IPS-11a (cell line): ENCODE measurements around the gene TGOLN2.
"Not testable (repeated sequence)": the region's sequence is repeated elsewhere in the genome, so short reads cannot be mapped to it uniquely, and the experiment has no call there.

Source experiments
- H3K4me3 ChIP-seq: one replicate; pipeline ENCODE4 v1.5.1; 2013; ENCODE audit warnings: low read depth, low read length, control low read depth

The TGOLN2 gene

DNA sequence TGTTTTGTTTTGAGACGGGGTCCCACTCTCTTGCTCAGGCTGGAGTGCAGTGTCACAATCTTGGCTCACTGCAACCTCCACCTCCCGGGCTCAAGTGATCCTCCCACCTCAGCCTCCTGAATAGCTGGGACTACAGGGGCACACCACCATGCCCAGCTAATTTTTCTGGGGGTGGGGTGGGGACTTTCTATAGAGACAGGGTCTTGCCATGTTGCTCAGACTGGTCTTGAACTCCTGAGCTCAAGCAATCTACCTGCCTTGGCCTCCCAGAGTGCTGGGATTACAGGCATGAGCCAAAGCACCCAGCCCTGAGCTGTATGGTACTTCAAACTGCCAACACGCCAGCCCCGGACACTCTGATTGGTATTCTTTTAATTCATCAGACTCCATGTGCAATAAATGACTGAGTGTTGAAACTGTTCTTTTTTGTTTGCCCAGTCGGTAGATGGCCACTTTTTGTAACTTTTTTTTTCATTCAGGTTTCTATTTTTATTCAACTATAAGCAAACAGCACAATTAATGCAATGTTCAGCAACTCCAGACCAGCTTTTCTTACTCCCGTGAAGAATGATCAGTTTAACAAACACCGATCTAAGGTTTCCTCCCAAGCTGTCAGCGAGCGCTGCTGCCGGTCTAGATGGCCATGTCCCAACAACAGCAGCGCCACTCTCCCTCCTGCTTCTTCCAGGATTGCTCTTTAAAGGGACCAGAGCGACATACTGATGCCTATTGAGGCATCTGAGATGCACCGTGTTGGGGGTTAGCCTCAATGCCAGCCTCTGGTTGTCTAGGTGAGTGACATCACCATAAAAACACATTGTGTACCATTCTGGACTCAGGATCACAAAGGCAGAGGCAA, 12.5 kb upstream of the TGOLN2 start:
- H3K4me3 ChIP-seq = no peak overlapping the region

DNA sequence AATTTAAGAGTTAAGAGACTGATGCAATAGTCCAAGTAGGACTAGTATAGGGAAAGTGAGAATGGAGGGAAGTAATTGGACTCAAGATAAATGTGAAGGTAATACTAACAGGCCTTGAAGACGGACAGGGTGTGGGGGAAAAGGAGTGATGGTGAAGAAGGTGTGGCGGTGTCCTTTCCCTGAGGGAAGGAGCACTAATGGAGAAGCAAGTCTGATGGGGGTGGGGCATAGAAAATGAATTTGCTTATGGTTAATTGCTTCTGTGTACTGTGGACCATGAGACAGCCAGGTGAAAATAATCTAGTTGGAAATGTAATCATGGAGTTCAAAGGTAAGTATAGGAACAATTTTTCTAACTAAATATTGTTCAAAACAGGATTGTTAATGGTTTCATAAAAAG, 7.1 kb upstream of the TGOLN2 start:
- H3K4me3 ChIP-seq = no peak overlapping the region

DNA sequence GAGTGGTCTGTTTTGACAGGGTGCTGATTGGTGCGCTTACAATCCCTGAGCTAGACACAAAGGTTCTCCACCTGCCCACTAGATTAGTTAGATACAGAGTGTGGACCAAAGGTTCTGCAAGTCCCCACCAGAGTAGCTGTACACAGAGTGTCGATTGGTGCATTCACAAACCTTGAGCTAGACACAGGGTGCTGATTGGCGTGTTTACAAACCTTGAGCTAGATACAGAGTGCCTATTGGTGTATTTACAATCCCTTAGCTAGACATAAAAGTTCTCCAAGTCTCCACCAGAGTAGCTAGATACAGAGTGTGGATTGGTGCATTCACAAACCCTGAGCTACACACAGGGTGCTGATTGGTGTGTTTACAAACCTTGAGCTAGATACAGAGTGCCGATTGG, 6.1 kb upstream of the TGOLN2 start:
- H3K4me3 ChIP-seq = not testable (repeated sequence)

DNA sequence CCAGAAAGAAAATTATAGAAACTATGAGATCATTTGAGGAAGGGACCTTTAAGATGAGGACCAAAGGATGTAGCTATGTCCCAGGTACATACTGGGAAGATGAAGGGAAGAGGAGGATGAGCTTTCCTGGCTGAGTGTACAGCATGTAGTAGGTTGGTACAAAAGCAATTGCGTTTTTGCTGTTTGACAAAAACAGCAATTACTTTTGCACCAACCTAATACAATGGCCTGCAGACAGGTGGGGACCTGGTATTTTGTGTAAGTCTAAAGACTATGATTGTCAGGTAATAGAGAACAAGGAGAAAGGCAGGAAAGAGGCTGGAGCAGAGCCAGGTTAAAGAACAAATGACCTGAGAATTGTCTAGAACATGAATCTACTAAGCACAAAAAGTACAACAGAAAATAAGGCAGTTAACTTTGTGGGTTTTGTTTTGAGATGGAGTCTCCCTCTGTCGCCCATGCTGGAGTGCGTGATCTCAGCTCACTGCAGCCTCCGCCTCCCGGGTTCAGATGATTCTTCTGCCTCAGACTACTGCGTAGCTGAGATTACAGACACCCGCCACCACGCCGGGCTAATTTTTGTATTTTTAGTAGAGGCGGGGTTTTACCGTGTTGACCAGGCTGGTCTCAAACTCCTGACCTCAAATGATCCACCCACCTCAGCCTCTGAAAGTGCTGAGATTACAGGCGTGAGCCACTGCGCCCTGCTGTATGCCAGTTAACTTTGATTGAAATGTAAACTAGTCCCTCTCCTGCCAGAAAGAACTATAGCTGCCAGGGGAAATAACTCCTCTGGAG, 3.2 kb upstream of the TGOLN2 start:
- H3K4me3 ChIP-seq = no peak overlapping the region

DNA sequence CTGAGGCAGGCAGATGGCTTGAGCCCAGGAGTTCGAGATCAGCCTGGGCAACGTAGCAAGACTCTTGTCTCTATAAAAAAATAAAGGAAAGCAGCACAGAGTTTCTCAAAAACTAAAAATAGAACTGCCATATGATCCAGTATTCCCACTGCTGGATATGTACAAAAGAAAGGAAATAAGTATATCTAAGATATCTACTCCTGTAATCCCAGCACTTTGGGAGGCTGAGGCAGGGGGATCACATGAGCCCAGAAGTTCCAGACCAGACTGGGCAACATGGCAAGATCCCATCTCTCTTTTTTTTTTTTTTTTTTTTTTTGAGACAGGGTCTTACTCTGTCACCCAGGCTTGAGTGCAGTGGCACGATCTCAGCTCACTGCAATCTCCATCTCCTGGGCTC, 1.9 kb upstream of the TGOLN2 start:
- not testable (repeated sequence) for H3K4me3 ChIP-seq

DNA sequence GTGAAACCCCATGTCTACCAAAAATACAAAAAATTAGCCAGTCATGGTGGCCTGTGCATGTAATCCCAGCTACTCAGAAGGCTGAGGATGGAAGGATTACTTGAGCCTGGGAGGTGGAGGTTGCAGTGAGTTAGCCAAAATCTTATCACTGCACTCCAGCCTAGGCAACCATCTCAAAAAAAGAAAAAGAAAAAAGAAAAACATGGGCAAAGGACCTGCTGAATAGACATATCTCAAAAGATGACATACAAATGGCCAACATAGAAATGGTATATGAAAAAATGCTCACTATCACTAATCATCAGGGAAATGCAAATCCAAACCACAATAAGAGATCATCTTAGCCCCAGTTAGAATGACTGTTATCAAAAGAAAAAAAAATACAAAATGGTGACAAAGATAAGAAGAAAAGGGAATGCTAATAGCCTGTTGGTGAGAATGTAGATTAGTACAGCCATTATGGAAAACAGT, 1.4 kb upstream of the TGOLN2 start:
- no peak overlapping the region for H3K4me3 ChIP-seq

DNA sequence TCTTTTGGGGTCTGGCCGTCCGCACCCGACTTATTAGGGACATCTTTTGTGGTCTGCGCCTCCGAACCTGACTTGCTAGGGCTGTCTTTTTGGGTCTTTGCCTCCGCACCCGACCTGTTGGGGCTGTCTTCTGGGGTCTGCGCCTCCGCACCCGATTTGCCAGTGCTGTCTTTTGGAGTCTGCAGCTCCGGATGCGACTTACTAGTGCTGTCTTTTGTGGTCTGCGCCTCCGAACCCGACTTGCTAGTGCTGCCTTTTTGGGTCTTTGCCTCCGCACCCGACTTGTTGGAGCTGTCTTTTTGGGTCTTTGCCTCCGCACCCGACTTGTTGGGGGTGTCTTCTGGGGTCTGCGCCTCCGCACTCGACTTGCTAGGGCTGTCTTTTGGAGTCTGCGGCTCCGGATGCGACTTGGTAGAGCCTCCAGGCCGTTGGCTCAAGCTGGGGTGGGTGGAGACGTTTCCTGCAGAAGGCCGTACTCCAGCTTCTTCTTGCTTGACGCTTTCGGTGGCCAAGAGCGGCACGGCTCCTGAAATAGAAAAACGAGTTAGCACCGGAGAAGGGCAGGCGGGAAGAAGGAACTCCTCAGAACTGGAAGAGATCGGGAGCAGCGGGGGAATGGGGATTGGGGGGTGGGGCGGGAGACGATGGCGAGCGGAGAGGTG, 498 bp downstream of the TGOLN2 start:
- H3K4me3 ChIP-seq = peak overlapping the region; percentile 94

DNA sequence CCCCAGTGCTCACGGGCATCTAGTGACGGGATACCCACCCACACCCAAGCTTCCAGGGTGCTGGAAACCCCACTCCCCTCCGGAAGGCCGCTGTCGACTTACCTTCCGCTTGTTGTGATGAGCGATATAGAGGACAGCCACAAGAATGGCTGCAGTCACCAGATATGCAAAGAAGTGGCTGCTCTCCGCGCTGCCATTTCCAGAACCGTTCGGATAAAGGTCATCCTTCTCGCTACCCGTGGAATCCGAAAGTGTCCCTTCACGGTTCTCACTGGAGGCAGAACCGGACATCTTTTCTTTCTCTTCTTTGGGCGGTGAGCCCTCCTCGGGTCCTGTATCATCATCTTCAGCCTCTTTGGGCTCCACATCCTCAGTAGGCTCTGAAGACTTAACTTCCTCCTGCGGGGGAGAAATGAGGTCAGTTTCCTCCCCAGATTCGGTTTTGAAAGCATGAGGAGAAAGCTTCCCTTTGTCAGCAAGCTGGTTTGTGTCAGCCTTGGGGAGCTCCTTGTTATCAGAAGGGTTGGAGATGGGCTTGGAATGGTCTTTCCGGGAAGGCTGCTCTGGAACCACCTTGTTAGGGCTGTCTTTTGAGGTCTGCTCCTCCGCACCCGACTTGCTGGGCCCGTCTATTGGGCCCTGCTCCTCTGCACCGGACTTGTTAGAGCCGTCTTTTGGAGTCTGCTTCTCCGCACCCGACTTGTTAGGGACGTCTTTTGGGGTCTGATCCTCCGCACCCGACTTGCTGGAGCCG, 1.2 kb downstream of the TGOLN2 start:
- H3K4me3 ChIP-seq = peak overlapping the region; percentile 94

DNA sequence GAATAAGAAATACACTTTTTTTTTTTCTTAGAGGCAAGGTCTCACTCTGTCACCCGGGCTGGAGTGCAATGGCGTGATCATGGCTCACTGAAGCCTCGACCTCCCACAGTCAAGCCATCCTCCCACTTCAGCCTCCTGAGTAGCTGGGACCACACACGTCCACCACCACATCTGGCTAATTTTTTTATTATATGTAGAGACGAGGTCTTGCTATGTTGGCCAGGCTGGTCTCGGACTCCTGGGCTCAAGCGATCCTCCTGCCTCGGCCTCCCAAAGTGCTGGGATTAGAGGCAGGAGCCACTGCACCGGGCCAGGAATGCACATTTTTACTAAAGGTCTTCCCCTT, 2.4 kb downstream of the TGOLN2 start:
- H3K4me3 ChIP-seq = no peak overlapping the region

DNA sequence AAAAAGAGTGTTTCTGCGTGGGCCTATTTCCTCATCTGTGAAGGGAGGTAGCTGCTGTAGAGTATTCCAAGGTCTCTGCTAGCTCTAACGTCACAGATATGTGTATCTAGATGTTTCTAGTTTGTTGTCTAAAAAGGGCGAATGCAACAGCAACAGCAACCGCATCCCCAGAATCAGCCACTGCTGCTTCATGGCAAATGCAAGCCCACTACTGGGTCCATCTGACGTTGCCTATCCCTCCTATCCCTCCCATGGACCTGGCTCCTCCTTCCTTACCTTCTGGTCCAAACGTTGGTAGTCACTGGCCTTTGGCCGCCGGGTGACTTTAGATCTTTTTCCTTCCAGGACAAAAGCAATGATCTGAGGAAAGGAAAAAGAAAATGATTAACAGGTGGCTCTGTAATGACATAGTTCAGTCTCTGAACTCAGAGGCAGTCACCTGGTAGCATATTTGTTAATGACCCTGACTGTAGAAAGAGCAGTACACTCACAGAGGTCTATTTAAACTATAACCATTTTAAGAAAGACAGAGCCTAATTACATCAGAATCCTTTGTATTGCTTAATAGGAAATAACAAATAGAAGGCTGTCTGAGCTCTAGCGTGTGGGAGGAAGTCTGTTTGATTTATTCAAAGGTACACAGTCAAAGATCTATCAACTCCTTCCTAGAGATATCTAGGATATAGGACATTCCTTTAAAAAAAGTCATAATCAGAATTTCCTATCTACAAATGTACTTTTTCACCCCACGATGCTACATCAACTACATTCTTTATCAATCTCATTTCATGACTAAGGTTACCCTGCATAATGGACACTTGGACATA, 2.9 kb downstream of the TGOLN2 start:
- no peak overlapping the region for H3K4me3 ChIP-seq

DNA sequence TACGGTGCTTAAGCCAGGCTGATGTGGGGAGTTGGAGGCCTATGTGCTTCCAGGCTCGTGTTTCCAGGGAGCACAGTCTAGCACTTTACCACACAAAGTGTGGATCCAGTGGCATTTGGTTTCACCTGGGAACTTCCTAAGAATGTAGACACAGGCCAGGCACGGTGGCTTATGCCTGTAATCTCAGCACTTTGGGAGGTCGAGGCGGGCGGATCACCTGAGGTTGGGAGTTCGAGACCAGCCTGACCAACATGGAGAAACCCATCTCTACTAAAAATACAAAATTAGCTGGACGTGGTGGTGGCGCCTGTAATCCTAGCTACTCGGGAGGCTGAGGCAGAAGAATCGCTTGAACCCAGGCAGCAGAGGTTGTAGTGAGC, 3.8 kb downstream of the TGOLN2 start:
- H3K4me3 ChIP-seq = not testable (repeated sequence)

DNA sequence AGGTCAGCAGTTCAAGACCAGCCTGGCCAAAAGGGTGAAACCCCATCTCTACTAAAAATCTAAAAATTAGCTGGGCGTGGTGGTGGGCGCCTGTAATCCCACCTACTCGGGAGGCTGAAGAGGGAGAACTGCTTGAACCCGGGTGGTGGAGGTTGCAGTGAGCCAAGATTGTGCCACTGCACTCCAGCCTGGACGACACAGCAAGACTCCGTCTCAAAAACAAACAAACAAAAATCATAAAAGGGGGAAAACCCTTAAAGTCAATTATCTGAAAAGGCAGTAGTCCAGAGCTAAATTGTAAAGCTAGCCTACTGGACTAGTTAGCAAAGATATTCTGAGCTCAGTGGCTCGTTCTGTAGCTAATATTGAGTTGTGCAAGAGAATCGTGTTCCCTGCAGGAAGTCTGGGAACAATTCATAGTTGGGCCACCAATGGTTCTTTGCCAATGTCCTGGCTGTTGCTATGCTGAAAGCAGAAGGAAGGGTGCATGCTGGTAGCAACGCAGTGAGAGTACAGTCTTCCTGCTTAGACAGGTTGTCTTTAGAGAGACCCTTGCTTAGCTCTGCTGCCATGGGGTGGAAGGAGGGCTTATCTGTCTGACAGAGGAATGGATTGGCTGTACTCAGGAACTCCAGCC, 4.3 kb downstream of the TGOLN2 start:
- H3K4me3 ChIP-seq = no peak overlapping the region

DNA sequence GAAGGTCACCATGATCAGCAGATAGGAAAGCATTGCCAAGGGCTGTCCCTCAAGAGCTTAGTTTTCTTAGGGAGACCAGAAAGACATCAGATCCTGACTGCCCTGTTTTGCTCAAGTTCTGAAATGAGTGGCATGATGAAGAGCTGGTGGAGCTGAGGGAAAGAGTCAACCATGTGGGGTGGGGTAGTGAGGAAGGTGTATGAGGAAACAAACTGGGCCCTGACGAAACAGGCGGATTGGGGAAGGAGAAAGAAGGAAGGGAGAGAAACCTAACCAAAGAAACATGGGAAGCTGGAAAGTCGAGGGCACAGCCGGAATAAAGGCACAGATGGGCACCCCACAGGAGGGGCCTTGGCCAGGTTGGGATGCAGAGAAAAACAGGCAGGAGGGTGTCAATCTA, 8.0 kb downstream of the TGOLN2 start:
- H3K4me3 ChIP-seq = no peak overlapping the region

DNA sequence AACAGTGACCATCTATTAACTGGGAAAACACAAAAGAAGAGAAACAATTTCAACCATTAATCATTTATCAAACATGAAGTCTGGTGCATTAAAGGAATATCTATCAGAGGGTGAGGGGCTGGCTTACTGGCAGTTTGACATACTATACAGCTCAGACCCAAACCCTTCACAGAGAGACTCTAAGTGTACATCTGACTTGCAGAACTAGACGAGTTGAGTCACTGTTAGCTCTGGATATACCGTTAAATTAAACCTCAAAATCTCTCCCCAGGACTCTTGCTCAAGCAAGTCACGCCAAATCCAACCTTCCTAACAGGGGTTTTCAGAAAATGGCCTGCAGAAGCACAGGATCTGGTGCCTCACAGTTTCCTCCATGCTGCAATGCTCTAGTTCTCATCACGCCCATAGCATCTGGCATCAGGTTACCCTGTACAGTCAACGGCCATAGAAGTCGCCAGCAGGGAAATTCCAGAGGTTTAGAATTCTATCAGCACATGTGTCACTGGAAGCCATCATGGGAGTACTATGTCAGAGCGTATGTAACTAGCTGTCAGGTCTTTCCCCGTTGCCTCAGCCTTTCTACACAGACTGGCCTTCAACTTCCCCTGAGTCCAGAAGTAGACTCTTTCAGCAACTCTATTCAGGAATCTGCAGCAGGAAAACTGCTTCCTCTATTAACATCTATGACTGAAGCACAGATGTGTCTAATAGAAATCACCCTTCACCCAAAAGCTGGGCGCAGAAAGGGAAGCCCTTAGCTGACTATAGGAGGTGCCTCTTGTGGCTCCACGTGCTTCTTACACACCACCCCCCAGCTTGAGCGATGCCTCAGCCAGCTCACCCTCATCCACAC, 9.3 kb downstream of the TGOLN2 start:
- H3K4me3 ChIP-seq = no peak overlapping the region

DNA sequence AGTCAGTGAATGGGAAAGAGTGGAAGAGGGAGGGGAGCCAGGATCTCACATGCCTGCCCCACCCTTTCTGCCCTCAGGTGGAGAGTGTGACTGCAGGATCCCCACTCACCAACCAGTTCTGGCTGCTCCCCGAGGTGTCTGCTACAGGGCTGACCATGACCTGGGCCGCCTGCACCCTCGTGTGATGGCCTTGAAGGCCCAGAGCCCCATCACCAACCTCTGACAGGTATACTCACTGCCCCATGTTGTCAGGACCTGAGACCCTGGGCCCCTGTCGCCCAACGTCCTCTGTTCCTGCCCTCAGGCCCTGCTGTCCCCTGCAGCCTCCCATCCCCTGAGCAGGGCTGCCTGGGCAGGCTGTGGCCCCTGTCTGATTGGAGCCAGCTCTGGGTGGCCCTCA, 11.9 kb downstream of the TGOLN2 start:
- not testable (repeated sequence) for H3K4me3 ChIP-seq

DNA sequence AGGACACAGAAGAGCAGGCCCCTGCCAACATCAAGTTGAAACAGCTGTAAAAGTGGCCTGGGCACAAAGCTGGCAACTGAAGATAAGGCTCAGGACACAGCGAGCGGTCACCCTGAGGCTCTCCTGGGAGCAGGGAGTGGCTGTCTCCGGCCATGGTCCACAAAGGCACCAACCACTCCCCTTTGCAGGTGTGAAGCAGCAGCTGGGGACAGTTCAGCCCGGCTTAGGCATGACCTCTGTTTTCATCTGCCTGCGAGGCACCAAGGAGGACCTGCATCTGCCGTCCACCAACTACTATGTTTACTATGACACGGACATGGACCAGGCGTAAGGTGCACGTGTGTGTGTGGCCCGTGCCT, 12.9 kb downstream of the TGOLN2 start:
- H3K4me3 ChIP-seq = no peak overlapping the region

DNA sequence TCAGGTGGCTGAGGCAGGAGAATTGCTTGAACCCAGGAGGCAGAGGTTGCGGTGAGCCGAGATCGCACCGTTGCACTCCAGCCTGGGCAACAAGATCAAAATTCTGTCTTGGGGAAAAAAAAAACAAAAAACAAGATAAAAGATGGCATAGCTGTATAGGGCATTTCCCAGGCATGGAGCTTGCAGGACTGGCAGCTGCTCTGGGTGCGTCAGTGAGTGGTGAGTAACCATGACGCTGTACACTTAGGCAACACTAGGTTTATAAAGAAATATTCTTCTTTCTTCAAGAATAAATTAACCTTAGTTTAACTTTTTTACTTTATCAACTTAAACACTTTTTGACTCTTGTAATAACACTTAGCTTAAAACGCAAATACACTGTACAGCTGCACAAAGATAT, 15.4 kb downstream of the TGOLN2 start:
- no peak overlapping the region for H3K4me3 ChIP-seq

DNA sequence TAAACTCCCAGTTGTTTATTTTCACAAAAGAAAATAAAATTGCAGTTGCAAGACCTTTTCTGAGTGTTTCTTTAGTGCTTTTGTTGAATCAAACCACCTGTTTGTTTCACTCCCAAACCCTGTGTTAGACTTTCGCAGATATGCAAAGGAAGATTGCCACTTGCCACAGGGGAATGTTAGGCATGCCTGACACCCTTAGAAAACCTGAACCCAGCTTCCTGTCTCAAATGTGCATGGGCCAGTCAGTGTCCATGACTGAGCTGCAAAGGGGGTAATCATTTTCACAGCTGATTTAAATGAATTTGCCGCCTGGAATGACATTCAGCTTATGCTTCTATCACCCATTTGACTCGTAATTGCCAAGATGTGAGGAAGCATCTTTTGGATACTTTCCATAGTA, 17.5 kb downstream of the TGOLN2 start:
- H3K4me3 ChIP-seq = no peak overlapping the region
